HL-60 (cell line): ENCODE measurements around the gene EPPIN.

Source experiments
- DNase-seq, 2 experiments: peaks; one replicate each; pipeline ENCODE4 v3.0.0-alpha.2; 2010 to 2020; ENCODE audit warnings: low read depth in 1 of 2, low spot score in 1 of 2
- H3K27ac ChIP-seq: fragments of 250-450 bp; sonication (Bioruptor Pico); replicated peaks from 2 replicates; pipeline ENCODE4 v1.5.1; 2020; ENCODE audit warnings: mild to moderate bottlenecking, moderate library complexity
- H3K27me3 ChIP-seq: fragments of 250-450 bp; sonication (Bioruptor Pico); 2 replicates; pipeline ENCODE4 v1.5.1; 2021; ENCODE audit warnings: mild to moderate bottlenecking, moderate library complexity; ENCODE audit not compliant: insufficient read depth, poor library complexity, severe bottlenecking
- H3K4me3 ChIP-seq: replicated peaks from 2 replicates; pipeline ENCODE4 v1.5.1; 2011; ENCODE audit warnings: mild to moderate bottlenecking, control low read depth, low read length; ENCODE audit not compliant: insufficient read depth
- CTCF ChIP-seq: IDR thresholded peaks from one replicate; pipeline ENCODE4 v1.5.1; 2011; ENCODE audit warnings: low read length, control low read depth, inconsistent platforms; ENCODE audit not compliant: insufficient read depth
- GABPA ChIP-seq: IDR thresholded peaks from 2 replicates; pipeline ENCODE4 v1.6.1; 2012; ENCODE audit warnings: low read depth
- POLR2AphosphoS5 ChIP-seq: IDR thresholded peaks from 2 replicates; pipeline ENCODE4 v1.6.1; 2012; ENCODE audit warnings: low read depth
- SPI1 ChIP-seq: IDR thresholded peaks from 2 replicates; pipeline ENCODE4 v1.6.1; 2012; ENCODE audit warnings: low read depth, mild to moderate bottlenecking, borderline replicate concordance
- TF ChIP-seq, protein P1 (sequence below): IDR thresholded peaks from 2 replicates; pipeline ENCODE4 v1.6.1; 2012; ENCODE audit warnings: low read depth; ENCODE audit not compliant: insufficient replicate concordance

Gene EPPIN

DNA sequence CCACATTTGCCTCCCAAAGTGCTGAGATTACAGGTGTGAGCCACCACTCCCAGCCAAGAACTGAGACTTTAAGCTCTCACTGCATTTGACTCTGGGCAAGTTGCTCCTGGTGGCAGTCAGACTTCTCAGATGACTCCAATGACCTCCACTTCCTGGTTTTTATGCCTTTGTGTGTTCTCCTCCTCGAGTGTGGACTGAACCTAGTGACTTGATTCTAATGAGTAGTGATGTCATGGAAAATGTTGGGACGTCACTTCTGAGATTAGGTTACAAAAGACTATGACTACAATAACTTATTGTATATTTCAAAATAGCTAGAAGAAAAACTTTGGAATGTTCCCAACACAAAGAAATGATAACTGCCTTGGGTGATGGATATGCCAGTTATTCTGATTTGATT lies 43.8 kb downstream of the EPPIN start:
- H3K27me3 ChIP-seq = peaks cover 5% of the 10 kb centered on the region
- TF ChIP-seq CTCF (no peak), SPI1 (no peak), GABPA (no peak), POLR2AphosphoS5 (no peak)
- TF ChIP-seq, protein P1, sequence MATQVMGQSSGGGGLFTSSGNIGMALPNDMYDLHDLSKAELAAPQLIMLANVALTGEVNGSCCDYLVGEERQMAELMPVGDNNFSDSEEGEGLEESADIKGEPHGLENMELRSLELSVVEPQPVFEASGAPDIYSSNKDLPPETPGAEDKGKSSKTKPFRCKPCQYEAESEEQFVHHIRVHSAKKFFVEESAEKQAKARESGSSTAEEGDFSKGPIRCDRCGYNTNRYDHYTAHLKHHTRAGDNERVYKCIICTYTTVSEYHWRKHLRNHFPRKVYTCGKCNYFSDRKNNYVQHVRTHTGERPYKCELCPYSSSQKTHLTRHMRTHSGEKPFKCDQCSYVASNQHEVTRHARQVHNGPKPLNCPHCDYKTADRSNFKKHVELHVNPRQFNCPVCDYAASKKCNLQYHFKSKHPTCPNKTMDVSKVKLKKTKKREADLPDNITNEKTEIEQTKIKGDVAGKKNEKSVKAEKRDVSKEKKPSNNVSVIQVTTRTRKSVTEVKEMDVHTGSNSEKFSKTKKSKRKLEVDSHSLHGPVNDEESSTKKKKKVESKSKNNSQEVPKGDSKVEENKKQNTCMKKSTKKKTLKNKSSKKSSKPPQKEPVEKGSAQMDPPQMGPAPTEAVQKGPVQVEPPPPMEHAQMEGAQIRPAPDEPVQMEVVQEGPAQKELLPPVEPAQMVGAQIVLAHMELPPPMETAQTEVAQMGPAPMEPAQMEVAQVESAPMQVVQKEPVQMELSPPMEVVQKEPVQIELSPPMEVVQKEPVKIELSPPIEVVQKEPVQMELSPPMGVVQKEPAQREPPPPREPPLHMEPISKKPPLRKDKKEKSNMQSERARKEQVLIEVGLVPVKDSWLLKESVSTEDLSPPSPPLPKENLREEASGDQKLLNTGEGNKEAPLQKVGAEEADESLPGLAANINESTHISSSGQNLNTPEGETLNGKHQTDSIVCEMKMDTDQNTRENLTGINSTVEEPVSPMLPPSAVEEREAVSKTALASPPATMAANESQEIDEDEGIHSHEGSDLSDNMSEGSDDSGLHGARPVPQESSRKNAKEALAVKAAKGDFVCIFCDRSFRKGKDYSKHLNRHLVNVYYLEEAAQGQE = no peak
- H3K27ac ChIP-seq = no peak overlapping the region
- H3K4me3 ChIP-seq = no peak overlapping the region
- no peak for DNase-seq

DNA sequence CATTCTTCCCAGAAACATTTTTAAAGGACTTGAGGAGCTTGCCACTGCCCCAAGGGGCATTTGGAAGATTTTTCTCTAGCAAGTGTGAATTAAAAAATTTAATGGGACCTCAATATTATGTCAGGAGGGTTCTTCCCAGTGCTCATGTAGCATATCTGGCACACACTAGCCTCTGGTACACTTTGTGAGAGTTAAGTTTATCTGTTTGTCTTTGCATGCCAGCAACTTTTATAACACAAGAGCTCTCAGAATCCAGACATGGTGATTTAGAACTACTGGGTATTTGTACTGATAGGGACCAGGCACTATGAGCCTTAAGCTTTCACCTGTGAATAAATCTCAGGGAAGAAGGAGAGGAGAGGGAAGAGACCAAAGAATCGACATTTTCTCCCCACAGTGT lies 44.6 kb downstream of the EPPIN start:
- no peak overlapping the region for H3K27ac ChIP-seq
- H3K4me3 ChIP-seq = no peak overlapping the region
- peaks cover 5% of the 10 kb centered on the region for H3K27me3 ChIP-seq
- DNase-seq = no peak
- TF ChIP-seq POLR2AphosphoS5 (no peak), CTCF (no peak), SPI1 (no peak), GABPA (no peak)
- TF ChIP-seq, protein P1 = no peak

GRCh38 chr20:45501600-45501999 lies 45.6 kb downstream of the EPPIN start:
- no peak for DNase-seq

More at GRCh38 chr20:45501600-45501999, 45.6 kb downstream of the EPPIN start:
- H3K27me3 ChIP-seq = peaks cover 5% of the 10 kb centered on the region
- TF ChIP-seq, protein P1 = no peak
- TF ChIP-seq GABPA (no peak), SPI1 (no peak), CTCF (no peak), POLR2AphosphoS5 (no peak)
- no peak overlapping the region for H3K4me3 ChIP-seq
- H3K27ac ChIP-seq = no peak overlapping the region
